K562 (cell line): ENCODE data around the gene TFF1. TPM values are rescaled to one million over a fixed set of nuclear protein-coding genes. Genes with fewer than 3 reads are reported as not detected.

Source experiments
- CREBBP ChIP-seq: IDR thresholded peaks from one replicate; pipeline ENCODE4 v1.6.1; 2012; ENCODE audit warnings: low read depth, mild to moderate bottlenecking, control low read depth, inconsistent platforms, low read length
- EHMT2 ChIP-seq: fragments of 450-650 bp; IDR thresholded peaks from 2 replicates; pipeline ENCODE4 v1.6.1; 2018; ENCODE audit warnings: antibody characterized with exemption
- KAT7 ChIP-seq: sonication (generic); formaldehyde crosslinking; IDR thresholded peaks from 2 replicates; pipeline ENCODE4 v1.8.0; 2022; ENCODE audit warnings: missing genetic modification reagents, mild to moderate bottlenecking, borderline replicate concordance
- RBFOX2 ChIP-seq: fragments of 200-400 bp; formaldehyde crosslinking; IDR thresholded peaks from 2 replicates; pipeline ENCODE4 v1.6.1; 2017; ENCODE audit warnings: low read depth, mild to moderate bottlenecking, low read length, moderate library complexity
- SETDB1 ChIP-seq: IDR thresholded peaks from one replicate; pipeline ENCODE4 v1.6.1; 2012; ENCODE audit warnings: low read length, control low read depth, inconsistent platforms
- SIX5 ChIP-seq, 2 experiments: IDR thresholded peaks; 2 replicates each; pipeline ENCODE4 v1.6.1; 2011; ENCODE audit warnings: low read length in 2 of 2, borderline replicate concordance in 1 of 2, low read depth in 1 of 2, mild to moderate bottlenecking in 1 of 2, moderate library complexity in 1 of 2; ENCODE audit not compliant: insufficient read depth in 1 of 2
- TAF7 ChIP-seq: fragments of 450-650 bp; IDR thresholded peaks from 2 replicates; pipeline ENCODE4 v1.6.1; 2016; ENCODE audit warnings: missing genetic modification characterization, missing compliant biosample characterization
- TCFL5 ChIP-seq: fragments of 250-450 bp; sonication (Bioruptor Pico); conservative IDR thresholded peaks from 2 replicates; pipeline ENCODE4 v1.6.1; 2021; ENCODE audit warnings: mild to moderate bottlenecking, moderate library complexity, matching md5 sums
- TFAP4 ChIP-seq: sonication (generic); formaldehyde crosslinking; IDR thresholded peaks from 2 replicates; pipeline ENCODE4 v1.8.0; 2022; ENCODE audit warnings: missing genetic modification reagents, mild to moderate bottlenecking, moderate library complexity, borderline replicate concordance
- ZBTB40 ChIP-seq, 2 experiments: fragments of 450-650 bp in 1 of 2; sonication (generic) in 1 of 2; formaldehyde crosslinking in 1 of 2; IDR thresholded peaks; 2 replicates each; pipeline versions ENCODE4 v1.7.1 to v1.9.0; 2016 to 2022; ENCODE audit warnings: inconsistent platforms in 1 of 2, mild to moderate bottlenecking in 1 of 2, missing genetic modification reagents in 1 of 2
- ZNF133 ChIP-seq: fragments of 250-450 bp; sonication (Bioruptor Pico); IDR thresholded peaks from 2 replicates; pipeline ENCODE4 v1.4.0; 2020; ENCODE audit warnings: mild to moderate bottlenecking
- ZNF512 ChIP-seq: IDR thresholded peaks from 2 replicates; pipeline ENCODE4 v1.6.1; 2016; ENCODE audit warnings: missing genetic modification characterization, missing compliant biosample characterization
- polyA plus RNA-seq, 8 experiments: library from polyadenylated mRNA; depleted of rRNA in 4 of 8; stranded (reverse) in 5 of 8; unstranded in 3 of 8; fragments of >200 nt; fragmentation: Nextera tagmentation in 2 of 8; fragmentation: Illumina TruSeq in 1 of 8; extraction: Ambion mirVana in 2 of 8; extraction: Trizol in 1 of 8; gene quantifications; 2 replicates each; pipeline versions ENCODE4 v1.2.1 to v1.2.3, GENCODE V29; 2011 to 2014; ENCODE audit warnings: inconsistent platforms in 1 of 8, missing spikeins in 1 of 8
- total RNA-seq, 7 experiments: library from RNA; depleted of rRNA in 6 of 7; stranded (reverse); fragments of >200 nt in 6 of 7; fragmentation: Illumina TruSeq in 2 of 7; extraction: Trizol in 2 of 7; gene quantifications; 2 replicates each; pipeline versions ENCODE4 v1.2.1 to v1.2.3, GENCODE V29; 2011 to 2021; ENCODE audit warnings: low replicate concordance in 1 of 7
- TF ChIP-seq, protein P1 (sequence below): fragments of 450-650 bp; IDR thresholded peaks from 2 replicates; pipeline ENCODE4 v1.6.1; 2016; ENCODE audit warnings: mild to moderate bottlenecking

The TFF1 gene
- total and polyA plus RNA-seq, 9 of the 15 experiments (the other 6 are each of a cell fraction or from before 2014, with no cell fraction given) = 0.31 TPM; not detected in 8

DNA sequence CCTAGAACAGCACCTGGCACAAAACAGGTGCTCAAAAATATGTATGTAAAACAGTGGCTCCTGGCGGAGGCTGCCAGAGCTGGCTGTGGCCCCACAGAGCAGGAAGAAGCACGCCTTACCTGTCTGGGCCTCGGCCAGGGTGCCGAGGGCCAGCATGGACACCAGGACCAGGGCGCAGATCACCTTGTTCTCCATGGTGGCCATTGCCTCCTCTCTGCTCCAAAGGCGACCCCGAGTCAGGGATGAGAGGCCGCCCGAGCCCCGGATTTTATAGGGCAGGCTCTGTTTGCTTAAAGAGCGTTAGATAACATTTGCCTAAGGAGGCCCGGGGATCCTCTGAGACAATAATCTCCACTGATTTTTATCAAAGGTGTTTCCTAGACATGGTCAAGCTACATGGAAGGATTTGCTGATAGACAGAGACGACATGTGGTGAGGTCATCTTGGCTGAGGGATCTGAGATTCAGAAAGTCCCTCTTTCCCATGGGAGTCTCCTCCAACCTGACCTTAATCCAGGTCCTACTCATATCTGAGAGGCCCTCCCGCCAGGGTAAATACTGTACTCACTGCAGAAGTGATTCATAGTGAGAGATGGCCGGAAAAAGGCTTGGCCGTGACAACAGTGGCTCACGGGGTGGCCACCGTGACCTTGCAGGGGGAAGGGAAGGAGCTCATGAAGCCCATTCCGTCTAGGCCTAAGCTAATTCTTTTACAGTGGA lies at the start of gene TFF1 (continued):
- TF ChIP-seq ZBTB40 (IDR thresholded peaks at IDR 0.05) (no peak), ZBTB40 (CRISPR knock-in tag; IDR thresholded peaks at IDR 0.05) (no peak), EHMT2 (no peak), TFAP4 (no peak), TCFL5 (CRISPR knock-in tag) (no peak), ZNF133 (CRISPR knock-in tag) (no peak), CREBBP (no peak), TAF7 (tag) (no peak), SETDB1 (no peak), KAT7 (no peak), RBFOX2 (no peak), SIX5 (IDR thresholded peaks at IDR 0.05; ENCODE audit: borderline replicate concordance in 1 of 2, insufficient read depth in 1 of 2, low read depth in 1 of 2, low read length in 2 of 2) (no peak), ZNF512 (no peak)
- TF ChIP-seq, protein P1, sequence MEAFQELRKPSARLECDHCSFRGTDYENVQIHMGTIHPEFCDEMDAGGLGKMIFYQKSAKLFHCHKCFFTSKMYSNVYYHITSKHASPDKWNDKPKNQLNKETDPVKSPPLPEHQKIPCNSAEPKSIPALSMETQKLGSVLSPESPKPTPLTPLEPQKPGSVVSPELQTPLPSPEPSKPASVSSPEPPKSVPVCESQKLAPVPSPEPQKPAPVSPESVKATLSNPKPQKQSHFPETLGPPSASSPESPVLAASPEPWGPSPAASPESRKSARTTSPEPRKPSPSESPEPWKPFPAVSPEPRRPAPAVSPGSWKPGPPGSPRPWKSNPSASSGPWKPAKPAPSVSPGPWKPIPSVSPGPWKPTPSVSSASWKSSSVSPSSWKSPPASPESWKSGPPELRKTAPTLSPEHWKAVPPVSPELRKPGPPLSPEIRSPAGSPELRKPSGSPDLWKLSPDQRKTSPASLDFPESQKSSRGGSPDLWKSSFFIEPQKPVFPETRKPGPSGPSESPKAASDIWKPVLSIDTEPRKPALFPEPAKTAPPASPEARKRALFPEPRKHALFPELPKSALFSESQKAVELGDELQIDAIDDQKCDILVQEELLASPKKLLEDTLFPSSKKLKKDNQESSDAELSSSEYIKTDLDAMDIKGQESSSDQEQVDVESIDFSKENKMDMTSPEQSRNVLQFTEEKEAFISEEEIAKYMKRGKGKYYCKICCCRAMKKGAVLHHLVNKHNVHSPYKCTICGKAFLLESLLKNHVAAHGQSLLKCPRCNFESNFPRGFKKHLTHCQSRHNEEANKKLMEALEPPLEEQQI = no peak
